Fibroblast of lung (primary cell): ENCODE data around the gene JAZF1.

Experiments used
- CTCF ChIP-seq, 2 donors: IDR thresholded peaks in 1 of 2; conservative IDR thresholded peaks in 1 of 2; 1 replicate in 1 of 2; 2 replicates in 1 of 2; pipeline ENCODE4 v1.5.1; 2011 to 2012; ENCODE audit warnings: low read length in 2 of 2, control low read depth in 1 of 2, inconsistent platforms in 1 of 2, low read depth in 1 of 2, mild to moderate bottlenecking in 1 of 2
- EZH2 ChIP-seq: IDR thresholded peaks from 2 replicates; pipeline ENCODE4 v1.5.1; 2012; ENCODE audit warnings: low read length, control low read depth, mild to moderate bottlenecking; ENCODE audit errors: missing control alignments

- TF ChIP-seq EZH2 (no peak), CTCF (conservative IDR thresholded peaks at IDR 0.05 in 1 of 2, IDR thresholded peaks at IDR 0.05 in 1 of 2; ENCODE audit: low read depth in 1 of 2, low read length in 2 of 2) (no peak)
Measured at GRCh38 chr7:28005075-28005846, 175.3 kb downstream of the JAZF1 start.
